Measurements from ENCODE around the gene MICALL2. TPM values are rescaled to one million over a fixed set of nuclear protein-coding genes. Genes with fewer than 3 reads are reported as not detected.
A peak's percentile ranks its signal among the peaks of the same experiment; 100 is the strongest.

Gene MICALL2
- total RNA-seq, 1 donor from 2014 or later = 18.9 TPM

DNA sequence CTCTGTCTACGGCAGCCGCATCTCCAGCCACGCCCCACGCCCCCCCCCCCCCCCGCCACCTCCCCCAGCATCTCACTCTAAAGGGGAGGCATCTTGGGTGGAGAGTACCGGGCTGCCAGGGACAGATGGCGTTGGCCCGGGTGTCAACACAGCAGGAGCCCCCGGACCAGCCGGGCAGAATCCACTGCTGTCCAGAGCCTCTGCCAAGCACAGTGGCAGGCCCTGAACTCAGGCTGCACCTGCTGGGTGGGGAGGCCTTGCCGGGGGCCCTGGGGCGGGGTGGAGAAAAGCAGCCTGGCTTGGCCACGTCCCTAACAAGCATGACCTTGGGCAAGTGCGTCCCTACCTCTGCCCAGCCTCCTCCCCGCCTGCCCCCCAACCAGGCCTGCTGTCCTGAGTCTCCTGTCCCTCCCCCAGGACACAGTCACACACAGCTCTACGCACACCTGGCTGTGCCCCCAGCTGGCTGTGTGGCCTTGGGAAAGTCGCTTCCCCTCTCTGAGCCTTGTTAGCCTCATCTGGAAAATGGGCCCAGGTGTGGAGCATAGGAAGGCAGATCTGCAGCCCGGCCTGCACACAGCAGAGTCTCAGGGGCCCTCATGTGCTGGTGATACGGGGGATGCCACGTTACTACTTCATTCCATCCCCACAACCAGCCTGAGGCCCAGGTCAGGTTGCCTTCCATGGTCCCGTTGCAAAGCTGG lies 45.2 kb downstream of the MICALL2 start:
- H3K4me3 Mint-ChIP-seq = no peak overlapping the region
- no peak overlapping the region for H3K27ac Mint-ChIP-seq
- H3K4me1 Mint-ChIP-seq = peaks cover 2% of the 10 kb centered on the region
- H3K36me3 Mint-ChIP-seq = no peaks in the 10 kb centered on the region
- no peak for TF ChIP-seq CTCF (IDR thresholded peaks at IDR 0.05; ENCODE audit: unreplicated experiment)
- DNase-seq (ENCODE audit: low spot score in 2 of 2, unreplicated experiment in 2 of 2) = no peak
- no peaks in the 10 kb centered on the region for H3K9me3 Mint-ChIP-seq
- H3K27me3 Mint-ChIP-seq (ENCODE audit: low read depth) = peaks cover 54% of the 10 kb centered on the region

DNA sequence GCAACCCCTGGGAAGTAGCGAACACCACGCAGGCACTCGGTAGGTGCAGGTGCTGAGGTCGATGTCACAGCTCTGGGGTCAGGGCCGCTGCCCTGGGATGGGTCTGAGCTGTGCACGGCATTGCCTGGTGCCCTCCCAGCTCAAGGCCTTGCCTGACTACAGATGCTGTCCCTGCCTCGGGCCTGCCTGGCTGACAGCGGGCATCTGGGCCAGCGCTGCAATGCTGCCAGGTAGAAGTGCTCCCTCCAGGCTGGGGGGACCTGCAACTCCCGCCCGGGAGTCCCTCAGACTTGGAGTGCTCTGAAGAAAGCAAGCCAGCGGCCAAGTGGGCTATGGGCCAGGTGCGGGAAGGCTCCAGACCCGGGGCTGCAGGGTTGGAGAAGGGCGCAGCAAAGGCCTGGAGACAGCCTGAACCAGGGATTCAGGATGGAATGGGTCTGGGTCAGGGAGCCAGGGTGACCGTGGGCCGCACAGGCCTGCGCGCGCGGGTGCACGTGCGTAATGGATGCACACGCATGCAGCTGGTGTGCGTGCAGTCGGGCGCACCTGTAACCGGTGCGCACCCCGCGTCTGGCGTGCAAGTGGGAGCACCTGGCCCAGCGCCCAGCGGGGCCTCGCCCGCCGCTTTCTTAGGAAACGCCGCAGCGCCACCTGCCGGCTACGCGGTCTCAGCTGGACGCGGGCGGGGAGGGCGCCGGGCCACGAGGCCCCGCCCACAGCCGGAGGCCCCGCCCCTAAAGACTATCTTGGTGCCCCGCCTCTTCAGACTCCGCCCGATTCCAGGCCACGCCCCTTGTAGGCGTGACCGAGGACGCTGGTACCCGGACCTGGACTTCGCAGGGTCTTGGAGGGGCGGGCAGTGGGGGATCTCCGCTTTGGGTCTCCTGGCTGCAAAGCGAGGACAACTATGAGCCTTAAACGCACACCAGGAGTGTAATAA lies 46.7 kb downstream of the MICALL2 start:
- no peak overlapping the region for H3K27ac Mint-ChIP-seq
- H3K36me3 Mint-ChIP-seq = no peaks in the 10 kb centered on the region
- DNase-seq (ENCODE audit: low spot score in 2 of 2, unreplicated experiment in 2 of 2) = peak; percentile 89 to 92
- H3K4me1 Mint-ChIP-seq = peaks cover 2% of the 10 kb centered on the region
- no peaks in the 10 kb centered on the region for H3K9me3 Mint-ChIP-seq
- peaks cover 55% of the 10 kb centered on the region for H3K27me3 Mint-ChIP-seq (ENCODE audit: low read depth)
- no peak overlapping the region for H3K4me3 Mint-ChIP-seq
- TF ChIP-seq CTCF (IDR thresholded peaks at IDR 0.05; ENCODE audit: unreplicated experiment) = peak; percentile 91

GRCh38 chr7:1411414-1411813 lies 47.9 kb downstream of the MICALL2 start:
- no peak for DNase-seq (ENCODE audit: low spot score in 2 of 2, unreplicated experiment in 2 of 2)
- Mint-ChIP-seq H3K27me3 (ENCODE audit: low read depth) (peaks cover 51% of the 10 kb centered on the region), H3K9me3 (no peaks in the 10 kb centered on the region), H3K4me1 (peaks cover 2% of the 10 kb centered on the region), H3K4me3 (no peak overlapping the region), H3K36me3 (no peaks in the 10 kb centered on the region), H3K27ac (no peak overlapping the region)
- no peak for TF ChIP-seq CTCF (IDR thresholded peaks at IDR 0.05; ENCODE audit: unreplicated experiment)

- Mint-ChIP-seq H3K27me3 (ENCODE audit: low read depth) (peaks cover 51% of the 10 kb centered on the region), H3K4me3 (no peak overlapping the region), H3K36me3 (no peaks in the 10 kb centered on the region), H3K9me3 (no peaks in the 10 kb centered on the region), H3K27ac (no peak overlapping the region), H3K4me1 (peaks cover 2% of the 10 kb centered on the region)
- DNase-seq (ENCODE audit: low spot score in 2 of 2, unreplicated experiment in 2 of 2) = no peak
- TF ChIP-seq CTCF (IDR thresholded peaks at IDR 0.05; ENCODE audit: unreplicated experiment) = no peak
These were observed 48.3 kb downstream of the MICALL2 start for GRCh38 chr7:1410992-1411391.

GRCh38 chr7:1409555-1409954 lies 49.7 kb downstream of the MICALL2 start:
- H3K4me3 Mint-ChIP-seq = no peak overlapping the region
- H3K27ac Mint-ChIP-seq = no peak overlapping the region
- DNase-seq (ENCODE audit: low spot score in 2 of 2, unreplicated experiment in 2 of 2) = no peak
- H3K9me3 Mint-ChIP-seq = no peaks in the 10 kb centered on the region
- H3K36me3 Mint-ChIP-seq = no peaks in the 10 kb centered on the region
- peaks cover 2% of the 10 kb centered on the region for H3K4me1 Mint-ChIP-seq
- TF ChIP-seq CTCF (IDR thresholded peaks at IDR 0.05; ENCODE audit: unreplicated experiment) = no peak
- H3K27me3 Mint-ChIP-seq (ENCODE audit: low read depth) = peaks cover 59% of the 10 kb centered on the region
